ENCODE data around the gene PON3. TPM values are rescaled to one million over a fixed set of nuclear protein-coding genes. Genes with fewer than 3 reads are reported as not detected.

Gene PON3
- total and polyA plus RNA-seq, 2 of the 13 experiments (the other 11 are each of a cell fraction or from before 2014, with no cell fraction given): 23.6 to 37.8 TPM

GRCh38 chr7:95338832-95339231 is 57.3 kb downstream of the PON3 start:
- Histone ChIP-seq H3K27ac (ENCODE audit: extremely low read length, insufficient read depth, low read length) (no peak overlapping the region), H3K4me1 (ENCODE audit: insufficient read depth, low read length) (peaks cover 13% of the 10 kb centered on the region), H3K4me3 (replicated peaks in 1 of 3; ENCODE audit: insufficient read depth in 1 of 3, low read depth in 2 of 3, low read length in 3 of 3) (no peak overlapping the region), H3K79me2 (ENCODE audit: insufficient read depth, low read length) (no peaks in the 10 kb centered on the region), H3K27me3 (ENCODE audit: control insufficient read depth in 1 of 2, insufficient read depth in 2 of 2, low read length in 2 of 2) (no peaks in the 10 kb centered on the region), H3K36me3 (replicated peaks in 1 of 2; ENCODE audit: control insufficient read depth in 1 of 2, insufficient read depth in 2 of 2, low read length in 2 of 2) (no peaks in the 10 kb centered on the region), H3K9ac (ENCODE audit: insufficient read depth, low read depth, low read length) (no peak overlapping the region), H3K9me3 (ENCODE audit: low read length) (no peaks in the 10 kb centered on the region), H4K20me1 (ENCODE audit: insufficient read depth, low read length) (no peaks in the 10 kb centered on the region), H3K4me2 (ENCODE audit: low read depth, low read length) (no peak overlapping the region), H2AFZ (ENCODE audit: low read length) (no peak overlapping the region)
- DNase-seq (ENCODE audit: low spot score) (no peak), FAIRE-seq (no peak), ATAC-seq (no peak)
- CTCF ChIA-PET (ENCODE audit: low intra/inter-chr PET ratio, low total read pairs): no interaction called here
- WGBS (ENCODE audit: low lambda C conversion rate): 4% methylated on average over 3 of the region's 3 CpGs
- intact Hi-C loops (cut with micrococcal nuclease; ENCODE audit: unreplicated experiment): no loop called here
- no TSS peak for BruUV-seq (replicated peaks)
- in situ Hi-C loops (cut with HindIII; ENCODE audit: extremely low pct_ligation_motif_present, low pct_unique_long_range_greater_than_20kb): loop anchor here (25.0 kb wide), 1 partner anchor 348 kb away; no protein-coding TSS in a partner anchor
- TF ChIP-seq GABPA (IDR thresholded peaks at IDR 0.05; ENCODE audit: low read depth, low read length): no peak
- TF ChIP-seq GABPA (CRISPR knock-in tag; IDR thresholded peaks at IDR 0.05; ENCODE audit: low read depth): no peak
- TF ChIP-seq FOXJ3 (CRISPR knock-in tag; IDR thresholded peaks at IDR 0.05; ENCODE audit: borderline replicate concordance): no peak
- no peak for TF ChIP-seq SMAD1 (CRISPR knock-in tag; IDR thresholded peaks at IDR 0.05; ENCODE audit: borderline replicate concordance, low read depth)
- TF ChIP-seq ZBTB39 (CRISPR knock-in tag; IDR thresholded peaks at IDR 0.05): no peak
- POLR2A ChIA-PET: no interaction called here

GRCh38 chr7:95335093-95335492 is 61.1 kb downstream of the PON3 start:
- Histone ChIP-seq H3K4me3 (replicated peaks in 1 of 3; ENCODE audit: insufficient read depth in 1 of 3, low read depth in 2 of 3, low read length in 3 of 3) (no peak overlapping the region), H3K9me3 (ENCODE audit: low read length) (no peaks in the 10 kb centered on the region), H3K36me3 (replicated peaks in 1 of 2; ENCODE audit: control insufficient read depth in 1 of 2, insufficient read depth in 2 of 2, low read length in 2 of 2) (no peaks in the 10 kb centered on the region), H3K4me1 (ENCODE audit: insufficient read depth, low read length) (0 out of 2 replicates have a peak, but pooled peaks cover 6% of the 10 kb centered on the region), H3K27me3 (ENCODE audit: control insufficient read depth in 1 of 2, insufficient read depth in 2 of 2, low read length in 2 of 2) (no peaks in the 10 kb centered on the region), H3K79me2 (ENCODE audit: insufficient read depth, low read length) (no peaks in the 10 kb centered on the region), H2AFZ (ENCODE audit: low read length) (no peak overlapping the region), H3K27ac (ENCODE audit: extremely low read length, insufficient read depth, low read length) (no peak overlapping the region), H3K9ac (ENCODE audit: insufficient read depth, low read depth, low read length) (no peak overlapping the region), H3K4me2 (ENCODE audit: low read depth, low read length) (no peak overlapping the region), H4K20me1 (ENCODE audit: insufficient read depth, low read length) (no peaks in the 10 kb centered on the region)
- ATAC-seq (no peak), DNase-seq (ENCODE audit: low spot score) (no peak), FAIRE-seq (no peak)
- in situ Hi-C loops (cut with HindIII; ENCODE audit: extremely low pct_ligation_motif_present, low pct_unique_long_range_greater_than_20kb): loop anchor here (25.0 kb wide), 1 partner anchor 352 kb away; no protein-coding TSS in a partner anchor
- intact Hi-C loops (cut with micrococcal nuclease; ENCODE audit: unreplicated experiment): no loop called here
- CTCF ChIA-PET (ENCODE audit: low intra/inter-chr PET ratio, low total read pairs): no interaction called here
- POLR2A ChIA-PET: no interaction called here
- no TSS peak for BruUV-seq (replicated peaks)
- TF ChIP-seq ARNTL (CRISPR knock-in tag; IDR thresholded peaks at IDR 0.05) (no peak), CREBL2 (CRISPR knock-in tag; IDR thresholded peaks at IDR 0.05; ENCODE audit: borderline replicate concordance) (no peak), ZNF20 (CRISPR knock-in tag; IDR thresholded peaks at IDR 0.05) (no peak)

Data from HepG2 (cell line).